Right lung (tissue), 5 donors: ENCODE results near the gene HTR3C. TPM values are rescaled to one million over a fixed set of nuclear protein-coding genes. Genes with fewer than 3 reads are reported as not detected.
"Not testable (repeated sequence)": the region's sequence is repeated elsewhere in the genome, so short reads cannot be mapped to it uniquely, and the experiment has no call there.

Experiments used
- DNase-seq, 2 donors: peaks; one replicate each; pipeline ENCODE4 v3.0.0-alpha.2; 2013
- polyA plus RNA-seq, 5 donors: library from polyadenylated mRNA; unstranded; fragments of 120-200 nt; gene quantifications; one replicate each; pipeline versions ENCODE4 v1.2.1 to v1.2.3, GENCODE V29; 2013; ENCODE audit warnings: inconsistent platforms in 1 of 5, low replicate concordance in 1 of 5; ENCODE audit not compliant: insufficient read length in 5 of 5, insufficient read depth in 1 of 5

Gene HTR3C
- polyA plus RNA-seq, 5 donors = 0.09 to 0.14 (median 0.11) TPM

DNA sequence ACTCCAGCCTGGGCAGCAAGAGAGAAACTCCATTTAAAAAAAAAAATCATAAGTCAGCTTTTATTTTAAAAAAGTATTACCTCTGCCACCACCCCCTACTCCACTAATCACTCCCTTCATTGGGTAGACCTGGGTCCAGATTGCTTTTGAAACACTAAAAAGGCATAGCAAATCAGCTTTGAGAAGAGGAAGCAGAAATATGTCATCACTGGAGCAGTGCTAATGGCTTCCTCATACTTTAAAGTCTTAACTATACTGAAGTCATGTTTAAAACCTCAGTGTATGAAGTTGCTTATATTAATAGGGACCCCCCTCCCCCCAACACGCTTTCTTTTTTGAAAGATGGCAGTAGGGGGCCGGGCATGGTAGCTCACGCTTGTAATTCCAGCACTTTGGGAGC, 22.3 kb upstream of the HTR3C start:
- DNase-seq = no peak

DNA sequence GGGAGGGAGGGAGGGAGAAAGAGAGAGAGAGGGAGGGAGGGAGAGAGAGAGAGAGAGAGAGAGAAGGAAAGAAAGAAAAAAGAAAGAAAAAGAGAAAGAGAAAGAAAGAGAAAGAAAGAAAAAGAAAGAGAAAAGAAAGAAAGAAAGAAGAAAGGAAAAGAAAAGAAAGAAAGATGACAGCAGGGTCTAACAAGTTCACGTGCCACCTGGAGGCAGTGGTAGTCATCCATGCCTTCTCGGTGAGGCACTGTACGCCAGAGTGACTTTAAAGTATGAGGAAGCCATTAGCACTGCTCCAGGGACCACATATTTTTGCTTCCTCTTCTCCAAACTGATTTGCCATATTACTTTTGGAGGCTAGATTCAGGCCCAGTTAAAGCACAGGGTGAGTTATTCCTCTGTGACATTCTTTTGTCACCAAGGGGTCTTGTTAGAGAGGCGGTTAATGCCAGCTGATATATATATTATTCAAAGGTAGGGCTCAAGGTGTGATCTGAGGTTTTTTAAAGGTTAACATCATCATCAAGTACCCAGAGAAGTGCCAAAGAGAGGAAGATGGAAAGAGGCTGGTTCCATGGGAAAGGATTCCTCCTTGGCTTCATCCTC, 21.6 kb upstream of the HTR3C start, which contains the start of gene HTR3D:
HTR3D (plus strand) TSS at position 556 of the 606 bp plus-strand sequence; CDS start at position 556, 0 bp downstream.
- no peak for DNase-seq

DNA sequence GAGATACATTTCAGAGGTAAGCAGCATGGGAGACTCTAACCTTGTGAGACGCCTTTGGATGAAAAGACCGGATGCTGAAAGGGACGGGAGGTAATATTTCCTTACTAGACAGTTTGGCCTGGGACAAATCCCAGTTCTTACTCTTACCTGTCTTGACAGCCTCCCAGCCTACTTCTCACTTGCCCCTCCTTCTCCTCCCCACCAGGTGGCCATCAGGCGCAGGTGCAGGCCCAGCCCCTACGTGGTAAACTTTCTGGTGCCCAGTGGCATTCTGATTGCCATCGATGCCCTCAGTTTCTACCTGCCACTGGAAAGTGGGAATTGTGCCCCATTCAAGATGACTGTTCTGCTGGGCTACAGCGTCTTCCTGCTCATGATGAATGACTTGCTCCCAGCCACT, 15.0 kb upstream of the HTR3C start:
- no peak for DNase-seq

DNA sequence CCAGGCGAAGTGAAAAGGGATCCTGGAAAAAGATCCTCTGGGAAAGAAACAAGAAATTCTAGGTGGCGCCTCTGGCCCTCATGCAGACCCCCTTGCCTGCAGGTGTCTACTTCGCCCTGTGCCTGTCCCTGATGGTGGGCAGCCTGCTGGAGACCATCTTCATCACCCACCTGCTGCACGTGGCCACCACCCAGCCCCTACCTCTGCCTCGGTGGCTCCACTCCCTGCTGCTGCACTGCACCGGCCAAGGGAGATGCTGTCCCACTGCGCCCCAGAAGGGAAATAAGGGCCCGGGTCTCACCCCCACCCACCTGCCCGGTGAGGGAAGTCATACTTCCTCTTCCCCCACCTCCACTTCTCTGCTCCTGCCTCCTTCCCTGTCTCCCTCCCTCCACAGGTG, 14.5 kb upstream of the HTR3C start:
- DNase-seq = not testable (repeated sequence)

DNA sequence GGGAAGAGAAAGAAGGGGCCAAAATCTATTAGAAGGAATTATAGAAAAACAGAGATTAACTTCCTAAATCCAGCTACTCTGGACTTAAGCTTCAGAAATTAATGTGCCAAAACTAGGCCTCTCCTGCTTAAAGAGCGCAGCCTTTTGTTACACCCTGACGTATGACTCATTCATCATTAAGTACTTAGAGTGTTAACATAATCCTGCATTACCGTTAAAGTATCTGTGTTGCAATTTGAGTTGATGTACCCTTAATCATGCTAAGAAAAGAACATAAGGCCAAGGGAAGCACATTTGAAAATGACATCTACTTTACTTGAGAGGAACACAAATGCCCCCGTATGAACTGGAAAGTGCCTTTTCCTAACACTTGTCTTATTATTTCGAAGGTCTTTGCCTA, 13.4 kb upstream of the HTR3C start:
- no peak for DNase-seq

DNA sequence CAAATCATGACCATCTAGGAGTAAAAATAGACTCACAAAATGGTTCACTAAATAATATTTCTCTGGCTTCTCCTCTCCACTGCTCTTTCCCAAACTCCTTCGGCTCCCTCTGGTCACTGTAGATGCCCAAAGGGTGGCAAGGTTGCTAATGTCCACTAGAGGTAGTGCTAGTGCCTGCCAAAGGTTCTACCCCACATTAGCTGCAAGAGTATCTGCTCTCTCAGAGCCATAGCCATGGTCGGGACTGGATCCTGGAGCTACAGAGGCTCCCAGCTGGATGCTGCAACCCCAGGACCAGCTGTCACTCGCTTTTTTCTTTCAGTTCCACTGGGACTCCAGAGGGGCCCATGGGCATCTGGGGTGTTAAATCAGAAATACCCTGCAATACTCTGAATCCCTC, 12.8 kb upstream of the HTR3C start:
- no peak for DNase-seq

DNA sequence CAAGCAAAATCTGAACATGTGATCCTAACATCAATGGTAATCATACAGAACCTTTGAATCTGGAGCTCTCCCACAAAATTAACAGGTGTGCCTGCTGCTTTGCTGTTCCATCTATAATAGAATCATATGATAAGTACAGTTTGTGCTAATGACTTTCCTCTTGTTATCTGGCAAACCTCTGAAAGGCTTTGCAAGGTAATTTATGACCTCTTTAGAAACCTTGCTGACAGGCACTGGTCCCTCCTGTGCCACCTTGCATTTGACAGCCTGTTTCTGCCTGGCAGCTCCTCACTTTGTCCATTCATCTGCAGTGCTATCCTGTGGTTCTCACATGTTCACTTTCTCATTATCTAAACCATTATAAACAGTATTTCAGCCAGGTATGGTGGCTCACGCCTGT, 10.2 kb upstream of the HTR3C start:
- DNase-seq = no peak

DNA sequence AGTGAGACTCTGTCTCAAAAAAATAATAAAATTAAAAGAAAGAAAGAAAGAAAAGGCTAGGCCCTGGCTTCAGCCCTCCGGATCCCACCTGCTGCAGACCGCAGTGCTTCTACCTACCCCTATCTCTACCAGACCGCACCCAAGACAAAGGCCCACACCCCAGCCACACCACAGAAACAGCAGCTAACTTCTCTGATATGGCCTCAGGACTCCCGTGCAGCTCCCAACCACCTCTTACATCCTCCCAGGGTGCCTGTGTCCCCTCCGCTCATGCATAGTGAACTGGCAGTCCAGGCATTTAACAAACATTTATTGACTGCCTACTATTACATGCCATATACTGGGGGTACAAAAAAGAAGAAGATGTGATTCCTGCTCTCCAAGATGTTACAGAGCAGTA, 6.9 kb upstream of the HTR3C start:
- no peak for DNase-seq

DNA sequence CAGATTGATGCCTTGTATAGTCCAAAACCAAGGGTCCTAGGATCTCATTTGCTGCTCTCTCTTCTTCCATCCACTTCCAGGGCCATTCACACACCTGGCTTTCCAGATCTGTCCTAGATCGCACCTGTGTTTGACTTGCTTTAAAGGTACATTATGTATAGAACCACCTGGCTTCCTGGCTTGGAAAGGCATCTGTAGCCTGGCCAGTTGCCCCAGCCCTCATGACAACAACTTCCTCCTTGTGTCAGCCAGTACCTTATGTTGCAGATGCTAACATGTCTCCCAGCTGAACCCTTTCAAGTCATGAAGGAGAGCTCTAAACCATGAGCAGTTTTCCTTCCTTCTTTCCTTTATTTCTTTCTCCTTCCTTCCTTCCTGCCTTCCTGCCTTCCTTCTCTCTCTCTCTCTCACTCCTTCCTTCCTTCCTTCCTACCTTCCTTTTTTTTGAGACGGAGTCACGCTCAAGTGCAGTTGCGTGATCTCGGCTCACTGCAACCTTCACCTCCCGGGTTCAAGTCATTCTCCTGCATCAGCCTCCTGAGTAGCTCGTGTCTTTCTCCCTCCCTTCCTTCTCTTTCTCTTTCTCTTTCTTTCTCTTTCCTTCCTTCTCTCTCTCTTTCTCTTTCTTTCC, 2.5 kb upstream of the HTR3C start:
- no peak for DNase-seq

DNA sequence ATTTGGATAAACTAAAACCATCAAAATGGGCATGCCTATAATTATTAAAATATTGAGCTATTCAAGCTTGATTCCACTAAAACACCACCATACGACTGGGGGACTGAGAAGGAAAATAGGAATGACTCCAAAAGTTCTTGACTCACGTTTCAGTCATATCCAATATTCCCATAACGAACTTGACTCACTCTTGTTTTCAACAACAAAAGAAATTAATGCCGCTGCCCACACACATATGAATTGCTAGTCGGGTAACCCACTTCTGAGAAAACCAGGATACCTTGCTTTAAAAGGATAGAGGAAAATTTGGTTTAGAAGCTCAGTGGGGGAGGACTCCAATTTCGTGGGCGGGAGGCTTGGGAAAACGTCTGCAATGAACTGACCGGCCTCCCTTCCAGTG, 5.2 kb downstream of the HTR3C start:
- no peak for DNase-seq

DNA sequence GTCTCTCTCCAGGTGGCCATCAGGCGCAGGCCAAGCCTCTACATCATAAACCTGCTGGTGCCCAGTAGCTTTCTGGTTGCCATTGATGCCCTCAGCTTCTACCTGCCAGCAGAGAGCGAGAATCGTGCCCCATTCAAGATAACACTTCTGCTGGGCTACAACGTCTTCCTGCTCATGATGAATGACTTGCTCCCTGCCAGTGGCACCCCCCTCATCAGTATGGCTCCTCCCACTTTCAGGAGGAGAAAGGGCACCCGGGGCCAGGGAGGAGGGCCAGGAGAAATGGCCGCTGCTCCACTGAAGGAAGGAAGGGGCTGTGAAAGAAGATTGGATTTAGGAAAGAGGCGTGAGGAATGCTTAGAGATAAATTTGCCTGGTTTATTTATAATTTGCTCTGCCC, 6.6 kb downstream of the HTR3C start:
- no peak for DNase-seq

DNA sequence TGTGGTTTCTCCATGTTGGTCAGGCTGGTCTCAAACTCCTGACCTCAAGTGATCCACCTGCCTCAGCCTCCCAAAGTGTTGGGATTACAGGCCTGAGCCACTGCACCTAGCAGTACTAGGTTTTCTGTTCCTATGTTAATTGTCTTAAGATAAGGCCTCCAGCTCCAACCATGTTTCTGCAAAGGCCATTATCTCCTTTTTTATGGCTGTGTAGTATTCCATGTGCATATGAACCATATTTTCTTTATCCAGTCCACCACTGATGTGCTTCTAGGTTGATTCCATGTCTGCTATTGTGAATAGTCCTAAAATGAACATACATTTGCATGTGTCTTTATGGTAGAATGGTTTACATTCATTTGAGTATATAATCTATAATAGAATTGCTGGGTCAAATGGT, 9.8 kb downstream of the HTR3C start:
- no peak for DNase-seq

DNA sequence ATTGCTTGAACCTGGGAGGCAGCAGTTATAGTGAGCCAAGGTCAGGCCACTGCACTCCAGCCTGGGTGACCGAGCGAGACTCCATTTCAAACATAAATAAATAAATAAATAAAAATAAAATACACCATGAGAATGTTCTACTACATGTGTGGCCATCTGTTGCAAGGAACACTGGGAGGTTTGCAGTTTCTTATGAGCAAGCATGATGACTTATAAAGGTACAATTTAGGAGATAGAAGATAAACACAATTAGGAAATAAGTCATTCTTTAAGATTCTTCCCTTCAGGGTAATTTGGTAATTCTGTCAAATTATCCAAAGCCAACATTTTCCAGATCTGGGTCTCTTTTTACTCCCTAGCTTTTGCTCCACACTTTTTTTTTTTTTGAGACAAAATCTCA, 13.4 kb downstream of the HTR3C start:
- DNase-seq = no peak

DNA sequence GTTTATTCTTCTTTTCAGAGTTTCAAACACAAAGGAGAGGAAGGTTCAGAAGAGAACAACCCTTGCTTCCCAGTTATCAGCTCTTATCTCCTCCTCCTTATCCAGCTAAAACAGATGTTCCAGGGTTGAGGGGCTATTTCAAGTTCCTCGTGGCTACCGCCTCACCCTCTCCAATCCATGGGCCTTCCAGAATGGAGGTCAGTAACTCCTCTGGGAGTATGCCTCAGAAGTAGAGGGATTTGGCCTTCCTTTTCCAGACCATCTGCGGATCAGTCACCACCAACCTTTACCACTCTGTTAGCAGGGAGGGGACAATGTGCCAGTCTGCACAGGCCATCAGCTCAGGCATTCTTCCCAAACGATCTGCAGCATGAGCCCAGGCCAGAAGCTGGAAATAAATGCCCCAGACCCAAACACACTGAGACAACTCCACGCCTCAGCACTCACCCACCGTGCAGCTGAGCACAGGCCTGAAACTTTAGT, 14.8 kb downstream of the HTR3C start:
- no peak for DNase-seq

DNA sequence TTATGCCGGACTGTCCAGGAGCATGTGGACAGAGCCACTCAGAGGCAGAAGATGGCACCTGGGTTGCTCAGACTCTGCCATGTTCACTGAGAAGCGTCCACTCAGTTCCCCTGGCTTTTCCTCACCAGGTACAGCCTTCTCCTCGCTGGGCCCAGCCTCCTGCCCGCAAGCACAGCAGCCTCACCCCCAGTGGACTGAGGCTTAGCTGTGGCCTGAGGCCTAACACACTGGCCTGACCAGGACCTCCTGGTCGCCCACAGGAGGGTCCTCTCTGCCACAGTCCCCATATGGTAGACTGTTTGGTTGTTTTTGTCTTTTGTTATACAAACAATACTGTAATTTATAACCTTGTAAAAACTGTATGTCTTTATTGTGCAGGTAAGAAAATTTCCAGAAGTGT, 15.5 kb downstream of the HTR3C start:
- no peak for DNase-seq

DNA sequence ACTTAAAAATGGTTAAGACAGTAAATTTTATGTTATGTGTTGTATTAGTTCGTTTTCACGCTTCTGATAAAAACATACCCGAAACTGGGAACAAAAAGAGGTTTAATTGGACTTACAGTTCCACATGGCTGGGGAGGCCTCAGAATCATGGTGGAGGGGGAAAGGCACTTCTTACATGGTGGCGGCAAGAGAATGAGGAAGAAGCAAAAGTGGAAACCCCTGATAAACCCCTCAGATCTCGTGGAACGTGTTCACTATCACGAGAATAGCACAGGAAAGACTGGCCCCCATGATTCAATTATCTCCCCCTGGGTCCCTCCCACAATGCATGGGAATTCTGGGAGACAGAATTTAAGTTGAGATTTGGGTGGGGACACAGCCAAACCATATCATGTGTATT, 18.3 kb downstream of the HTR3C start:
- DNase-seq = not testable (repeated sequence)

DNA sequence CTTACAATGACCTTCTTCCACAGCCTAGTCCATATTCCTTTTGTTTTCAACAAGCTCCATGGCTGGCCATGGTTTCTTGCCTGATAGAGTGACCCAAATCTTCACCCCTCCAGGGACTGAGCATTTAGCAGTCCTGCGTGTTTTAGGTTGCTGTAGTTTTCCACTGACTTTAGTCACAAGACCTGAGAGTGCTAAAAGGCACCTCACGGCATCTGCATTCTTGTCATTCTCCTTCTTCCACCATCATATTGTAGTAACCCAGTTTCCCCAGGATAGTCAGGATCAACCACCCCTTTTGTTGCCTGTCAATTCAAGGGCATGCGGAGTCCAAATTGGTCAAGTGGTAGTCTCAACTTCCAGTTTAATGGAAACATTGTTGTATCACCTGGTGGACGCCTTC, 20.8 kb downstream of the HTR3C start:
- DNase-seq = no peak

DNA sequence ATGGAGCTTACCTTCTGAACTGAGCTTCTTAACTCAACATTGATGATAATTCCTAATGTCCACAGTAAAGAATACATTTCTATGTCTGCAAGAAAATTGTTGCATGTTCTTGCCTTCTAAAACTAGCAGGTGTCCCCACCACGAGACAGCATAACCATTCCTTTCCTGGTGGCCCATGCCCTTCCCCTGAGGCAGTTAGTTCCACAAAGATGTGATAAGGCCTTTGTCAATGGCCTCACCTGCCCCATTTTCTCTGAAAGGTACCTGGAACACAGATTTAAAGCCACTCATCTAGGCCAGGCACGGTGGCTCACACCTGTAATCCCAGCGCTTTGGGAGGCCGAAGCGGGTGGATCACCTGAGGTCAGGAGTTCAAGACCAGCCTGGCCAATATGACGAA, 23.1 kb downstream of the HTR3C start:
- no peak for DNase-seq

DNA sequence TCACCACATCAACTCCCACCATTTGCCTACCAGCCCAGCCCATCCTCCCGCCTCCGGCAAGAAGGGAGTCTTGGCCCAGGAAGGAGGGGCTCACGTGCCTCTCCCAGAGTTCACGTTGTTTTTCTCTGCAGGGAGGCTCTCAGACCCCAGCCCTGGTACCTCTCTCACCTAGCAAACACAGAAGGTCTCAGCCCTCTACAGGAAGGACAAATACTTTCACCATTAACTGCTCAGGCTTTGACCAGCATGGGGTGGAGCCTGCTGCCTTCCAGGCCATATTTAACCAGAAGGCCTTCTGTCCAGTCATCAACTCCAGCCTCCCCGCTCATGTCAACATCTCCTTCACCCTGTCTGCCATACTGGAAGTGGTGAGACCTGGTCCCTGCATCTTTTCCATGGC, 25.0 kb downstream of the HTR3C start:
- no peak for DNase-seq

DNA sequence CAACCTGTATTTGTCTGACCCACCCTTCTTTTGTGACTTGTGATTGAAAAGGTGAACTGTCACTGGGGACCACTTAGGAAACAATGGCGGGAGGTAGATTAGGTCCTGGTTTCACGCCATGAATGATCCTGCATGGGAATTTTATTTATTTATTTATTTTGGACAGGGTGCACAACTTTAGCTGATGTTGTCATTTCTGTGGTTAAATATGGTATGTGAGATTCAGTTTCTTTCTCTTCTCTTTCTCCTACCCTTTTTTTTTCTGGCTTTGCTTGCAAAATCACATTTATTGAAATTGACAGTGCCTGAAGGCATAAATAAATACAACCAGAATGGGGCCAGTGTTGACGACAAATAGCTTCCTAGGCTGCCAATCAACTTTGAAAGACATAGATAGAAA, 26.0 kb downstream of the HTR3C start:
- no peak for DNase-seq

DNA sequence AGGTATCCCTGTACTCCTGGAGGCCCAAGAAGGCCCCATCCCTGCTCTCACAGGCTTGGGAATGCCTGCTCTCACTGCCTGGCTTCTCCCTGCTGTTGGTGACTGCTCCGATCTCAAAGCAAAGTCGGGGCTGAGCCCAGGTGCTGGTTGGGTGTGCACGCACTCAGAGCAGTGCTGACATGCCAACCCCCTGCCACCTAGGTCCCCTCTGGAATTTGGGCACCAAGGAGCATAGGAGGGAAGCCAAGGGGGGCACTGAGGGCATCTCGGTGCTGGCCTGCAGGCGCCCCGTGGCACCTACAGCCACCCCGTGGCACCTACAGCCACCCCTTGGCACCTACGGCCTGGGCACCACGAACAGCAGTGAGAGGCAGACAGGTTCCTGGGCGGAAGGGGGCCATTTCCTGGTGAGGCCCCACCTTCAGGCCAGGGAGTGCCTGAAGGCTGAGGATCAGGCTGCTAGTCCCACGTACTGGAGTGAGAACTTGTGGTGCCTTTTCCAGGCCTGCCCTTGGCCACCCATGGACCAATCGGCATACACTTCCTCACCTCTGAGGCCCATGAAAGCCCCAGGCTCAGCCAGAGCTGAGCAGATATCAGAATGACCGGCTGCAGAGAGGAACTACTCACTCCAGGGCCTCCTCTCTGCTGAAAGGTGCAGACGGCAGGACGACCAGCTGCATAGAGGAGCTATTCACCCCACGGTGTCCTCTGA, 28.4 kb downstream of the HTR3C start:
- no peak for DNase-seq

DNA sequence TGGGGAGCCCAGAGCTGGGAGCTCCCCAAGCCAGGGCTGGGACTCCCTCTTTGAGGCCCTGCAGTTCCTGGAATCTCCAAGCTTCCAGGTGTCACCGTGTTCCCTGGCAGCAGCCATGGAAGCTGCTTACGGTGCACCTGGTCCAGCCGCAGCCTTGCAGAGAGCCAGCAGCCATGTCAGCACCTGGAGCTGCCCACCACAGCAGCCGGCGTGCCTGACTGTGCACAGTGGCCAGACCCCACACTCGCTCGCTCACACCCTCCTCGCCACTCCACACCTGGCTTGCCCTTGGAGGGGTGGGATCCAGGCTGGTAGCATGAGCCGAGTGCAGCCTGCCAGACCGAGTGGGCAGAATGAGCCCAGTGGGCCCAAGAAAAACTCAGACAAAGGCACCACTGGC, 29.2 kb downstream of the HTR3C start:
- DNase-seq = no peak

DNA sequence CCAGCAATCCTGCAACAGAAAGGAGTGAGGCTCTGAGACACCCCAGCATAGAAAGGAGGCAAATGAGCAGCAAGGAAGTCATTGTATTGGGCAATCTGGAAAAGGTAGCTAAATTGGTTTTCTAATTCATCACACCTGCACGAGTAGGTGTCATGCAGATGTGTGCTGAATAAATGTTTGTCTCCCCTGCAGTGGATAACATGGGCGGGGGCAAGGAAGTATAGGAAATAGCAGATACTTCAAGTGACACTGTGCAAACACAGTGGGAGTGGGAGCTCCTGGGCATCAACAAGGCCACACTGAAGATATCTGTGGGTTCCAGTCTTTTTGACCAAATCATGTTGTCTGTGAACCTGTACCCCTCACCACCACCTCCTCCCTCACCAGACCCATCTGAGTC, 29.6 kb downstream of the HTR3C start:
- no peak for DNase-seq
